Stomach smooth muscle (tissue), 2 donors: ENCODE data around the gene ARMC9.

Source experiments
- H3K27ac ChIP-seq: one replicate; pipeline ENCODE4 v1.7.0; 2013; ENCODE audit warnings: mild to moderate bottlenecking, low read length, inconsistent platforms
- H3K27me3 ChIP-seq, 2 donors: one replicate each; pipeline ENCODE4 v1.7.0; 2013; ENCODE audit warnings: low read length in 2 of 2; ENCODE audit not compliant: insufficient read depth in 2 of 2, control insufficient read depth in 1 of 2
- H3K36me3 ChIP-seq, 2 donors: one replicate each; pipeline ENCODE4 v1.7.0; 2013; ENCODE audit warnings: low read length in 2 of 2; ENCODE audit not compliant: control insufficient read depth in 2 of 2, insufficient read depth in 2 of 2
- H3K4me1 ChIP-seq: one replicate; pipeline ENCODE4 v1.7.0; 2013; ENCODE audit warnings: low read length; ENCODE audit not compliant: control insufficient read depth, insufficient read depth
- H3K4me3 ChIP-seq, 2 donors: one replicate each; pipeline ENCODE4 v1.7.0; 2013; ENCODE audit warnings: low read length in 2 of 2
- H3K9ac ChIP-seq, 2 donors: one replicate each; pipeline ENCODE4 v1.7.0; 2013; ENCODE audit warnings: low read length in 2 of 2, mild to moderate bottlenecking in 1 of 2
- H3K9me3 ChIP-seq, 2 donors: one replicate each; pipeline ENCODE4 v1.7.0; 2013; ENCODE audit warnings: low read length in 2 of 2; ENCODE audit not compliant: control insufficient read depth in 2 of 2
- donor health status: healthy.
- donor health status: Pancreatic carcinoma.

The ARMC9 gene

DNA sequence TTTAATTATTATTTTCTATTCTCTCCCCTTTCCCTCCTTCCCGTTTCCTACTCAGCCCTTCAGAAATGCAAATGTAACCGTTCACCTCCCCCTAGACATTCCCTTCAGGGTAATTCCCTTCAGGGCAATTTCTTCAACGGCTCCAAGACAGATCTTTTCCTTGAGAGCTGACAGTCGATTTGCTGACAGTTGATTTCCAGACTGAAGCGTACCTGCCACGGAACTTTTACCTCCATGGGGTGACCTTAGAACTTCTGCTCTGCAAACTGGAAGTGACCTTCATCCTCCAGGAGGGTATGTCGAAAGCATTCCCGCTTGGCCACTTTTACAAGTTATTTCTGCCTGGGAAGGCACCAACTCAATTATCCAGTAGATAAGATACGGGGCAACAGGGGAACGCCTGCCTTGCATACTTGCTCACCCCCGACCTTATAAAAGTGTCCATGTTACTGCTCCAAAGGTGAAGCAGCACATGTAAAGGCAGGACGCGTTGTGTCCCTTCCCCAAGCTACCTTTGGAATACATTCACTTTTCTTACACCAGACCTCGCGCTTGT lies 215.6 kb downstream of the ARMC9 start:
- no peaks in the 10 kb centered on the region for H3K36me3 ChIP-seq
- peaks cover under 1 to 3% of the 10 kb centered on the region in 2 donors for H3K27me3 ChIP-seq
- no peak overlapping the region for H3K4me3 ChIP-seq
- H3K27ac ChIP-seq: no peak overlapping the region
- no peak overlapping the region for H3K9ac ChIP-seq
- H3K9me3 ChIP-seq: peaks cover 0 to 5% of the 10 kb centered on the region in 2 donors
- peaks cover 15% of the 10 kb centered on the region for H3K4me1 ChIP-seq

DNA sequence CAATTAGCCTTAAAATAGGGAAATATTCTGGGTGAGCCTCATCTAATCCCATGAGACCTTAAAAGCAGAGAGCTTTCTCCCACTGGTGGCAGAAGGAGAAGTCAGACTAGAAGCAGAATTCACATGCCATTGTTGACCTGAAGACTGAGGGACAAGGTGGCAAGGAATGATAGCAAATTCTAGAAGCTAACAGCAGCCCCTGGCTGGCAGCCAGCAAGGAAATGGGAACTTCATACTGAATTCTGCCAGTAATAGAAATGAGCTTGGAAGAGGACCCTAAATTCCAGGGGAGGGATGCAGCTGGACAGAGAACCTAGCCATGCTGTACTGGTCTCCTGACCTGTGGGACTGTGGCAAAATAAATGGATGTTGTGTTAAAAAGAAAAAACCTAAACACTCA lies 216.6 kb downstream of the ARMC9 start:
- H3K36me3 ChIP-seq: no peaks in the 10 kb centered on the region
- no peak overlapping the region for H3K9ac ChIP-seq
- H3K27me3 ChIP-seq: peaks cover 3% of the 10 kb centered on the region in 2 donors
- no peak overlapping the region for H3K27ac ChIP-seq
- peaks cover 0 to 4% of the 10 kb centered on the region in 2 donors for H3K9me3 ChIP-seq
- H3K4me1 ChIP-seq: peaks cover 17% of the 10 kb centered on the region
- no peak overlapping the region for H3K4me3 ChIP-seq

DNA sequence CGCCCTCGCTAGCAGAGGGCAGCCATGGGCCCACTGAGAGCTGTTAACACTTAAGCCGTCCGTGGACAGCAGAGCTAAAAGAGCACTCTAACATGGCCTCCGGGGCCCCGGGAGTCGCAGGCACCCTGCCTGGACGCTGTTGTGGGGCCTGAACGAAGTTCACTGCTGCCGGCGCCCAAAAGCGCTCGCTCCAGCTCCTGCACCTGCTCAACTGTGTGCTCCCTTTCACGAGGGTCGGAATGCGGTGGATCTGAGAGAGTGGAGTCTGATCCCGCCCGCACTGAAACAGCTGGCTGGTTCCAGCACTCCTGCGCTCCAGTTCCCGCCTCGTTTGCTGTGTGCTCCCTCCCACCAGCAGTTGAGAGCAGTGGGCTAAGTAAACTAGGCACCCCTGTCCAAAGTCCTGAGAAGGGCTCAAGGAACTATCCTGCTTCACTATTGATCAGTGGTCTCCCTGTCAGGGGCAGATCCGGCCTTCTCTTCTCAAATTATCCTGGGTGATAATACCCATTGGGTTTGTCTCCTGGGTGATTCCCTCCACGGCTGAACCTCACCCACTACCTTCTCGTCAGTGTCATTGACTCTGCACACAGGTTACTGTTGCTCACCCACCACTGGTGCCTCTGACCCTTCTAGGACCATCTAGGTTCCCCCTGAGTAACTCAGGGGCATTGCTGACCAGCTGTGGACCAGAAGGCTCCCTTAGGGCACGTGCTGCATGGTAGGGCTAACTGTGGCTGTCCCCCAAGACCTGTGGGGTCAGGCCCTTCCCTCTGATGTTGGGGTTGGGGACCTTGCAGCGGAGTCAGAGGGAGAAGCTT lies 220.6 kb downstream of the ARMC9 start:
- Histone ChIP-seq H3K27me3 (peaks cover 3% of the 10 kb centered on the region in 2 donors), H3K36me3 (no peaks in the 10 kb centered on the region), H3K9me3 (no peaks in the 10 kb centered on the region), H3K9ac (no peak overlapping the region), H3K27ac (no peak overlapping the region), H3K4me1 (peaks cover 3% of the 10 kb centered on the region), H3K4me3 (no peak overlapping the region)

DNA sequence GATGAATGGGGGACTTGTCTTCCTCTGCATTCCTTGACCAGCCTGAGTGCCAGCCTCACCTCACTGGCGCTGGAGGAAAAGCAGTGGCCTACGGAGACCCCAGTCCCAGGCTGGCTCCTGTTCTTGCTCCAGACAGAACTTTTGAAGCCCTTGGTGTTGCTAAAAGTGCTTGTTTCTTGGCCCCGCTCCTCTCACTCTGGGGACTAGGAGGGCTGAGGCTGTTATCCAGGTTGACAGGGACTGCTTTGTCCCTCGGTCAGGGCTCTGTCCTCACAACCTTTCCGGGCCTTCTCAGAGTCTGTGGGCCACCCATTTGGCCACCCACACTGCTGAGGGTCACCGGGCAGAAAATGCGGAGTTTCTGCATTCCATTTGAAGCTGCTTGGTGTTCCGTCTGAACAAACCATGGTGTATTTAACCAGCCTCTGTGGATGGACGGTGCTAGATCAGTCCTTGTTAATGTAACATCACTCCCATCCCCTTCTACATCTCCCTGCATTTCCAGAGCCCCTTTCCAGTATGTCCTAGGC lies 222.7 kb downstream of the ARMC9 start:
- Histone ChIP-seq H3K27me3 (peaks cover 3 to 6% of the 10 kb centered on the region in 2 donors), H3K9me3 (no peaks in the 10 kb centered on the region), H3K36me3 (no peaks in the 10 kb centered on the region), H3K27ac (no peak overlapping the region), H3K4me1 (peaks cover 3% of the 10 kb centered on the region), H3K4me3 (no peak overlapping the region), H3K9ac (no peak overlapping the region)

DNA sequence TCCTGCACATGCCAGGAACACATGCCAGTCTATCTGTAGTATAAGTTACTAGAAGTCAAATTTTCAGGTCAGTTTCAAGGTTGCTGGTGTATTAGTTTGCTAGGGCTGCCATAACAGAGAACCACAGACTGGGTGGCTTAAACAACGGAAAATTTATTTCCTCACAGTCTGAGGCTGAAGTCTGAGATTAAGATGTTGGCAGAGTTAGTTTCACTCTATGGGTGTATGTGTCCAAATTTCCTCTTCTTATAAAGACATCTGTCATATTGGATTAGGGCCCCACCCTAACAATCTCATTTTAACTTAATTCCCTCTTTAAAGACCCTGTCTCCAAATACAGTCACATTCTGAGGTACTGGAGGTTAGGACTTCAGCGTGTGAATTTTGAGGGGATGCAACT lies 223.6 kb downstream of the ARMC9 start:
- H3K9ac ChIP-seq: no peak overlapping the region
- no peak overlapping the region for H3K4me3 ChIP-seq
- H3K4me1 ChIP-seq: peaks cover 3% of the 10 kb centered on the region
- peaks cover 3 to 6% of the 10 kb centered on the region in 2 donors for H3K27me3 ChIP-seq
- H3K36me3 ChIP-seq: no peaks in the 10 kb centered on the region
- no peaks in the 10 kb centered on the region for H3K9me3 ChIP-seq
- H3K27ac ChIP-seq: no peak overlapping the region

DNA sequence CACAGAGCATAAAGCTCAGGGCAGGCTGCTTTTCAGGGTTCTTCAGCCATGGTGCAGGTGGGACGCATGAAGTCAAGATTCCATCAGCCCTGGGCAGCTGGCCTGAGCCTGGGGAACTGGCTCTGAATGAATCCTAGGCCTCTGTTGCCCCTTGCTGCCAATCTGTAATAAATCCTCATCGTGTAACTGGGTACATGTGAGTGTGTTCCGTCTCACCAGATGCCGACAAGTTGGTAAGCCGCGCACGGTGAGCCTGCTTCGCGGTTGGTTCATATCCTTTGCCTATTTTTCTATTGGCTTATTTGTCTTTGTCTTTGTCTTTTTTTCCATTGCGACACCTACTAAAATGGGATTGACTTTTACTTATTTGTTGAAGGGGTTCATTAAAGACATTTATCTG lies 224.7 kb downstream of the ARMC9 start:
- no peaks in the 10 kb centered on the region for H3K36me3 ChIP-seq
- H3K4me1 ChIP-seq: peaks cover 3% of the 10 kb centered on the region
- H3K4me3 ChIP-seq: no peak overlapping the region
- no peaks in the 10 kb centered on the region for H3K9me3 ChIP-seq
- no peak overlapping the region for H3K27ac ChIP-seq
- peaks cover 0 to 6% of the 10 kb centered on the region in 2 donors for H3K27me3 ChIP-seq
- H3K9ac ChIP-seq: no peak overlapping the region
